HG03025 (cell line): ENCODE measurements around the gene MYCBP2.
"Not testable (repeated sequence)": the region's sequence is repeated elsewhere in the genome, so short reads cannot be mapped to it uniquely, and the experiment has no call there.

Experiments used
- ATAC-seq: cut with Tn5 transposase; IDR thresholded peaks from one replicate; pipeline ENCODE4 v1.9.1; 2021; ENCODE audit warnings: mild to moderate bottlenecking, moderate library complexity; ENCODE audit not compliant: unreplicated experiment, low FRiP score

The MYCBP2 gene, protein sequence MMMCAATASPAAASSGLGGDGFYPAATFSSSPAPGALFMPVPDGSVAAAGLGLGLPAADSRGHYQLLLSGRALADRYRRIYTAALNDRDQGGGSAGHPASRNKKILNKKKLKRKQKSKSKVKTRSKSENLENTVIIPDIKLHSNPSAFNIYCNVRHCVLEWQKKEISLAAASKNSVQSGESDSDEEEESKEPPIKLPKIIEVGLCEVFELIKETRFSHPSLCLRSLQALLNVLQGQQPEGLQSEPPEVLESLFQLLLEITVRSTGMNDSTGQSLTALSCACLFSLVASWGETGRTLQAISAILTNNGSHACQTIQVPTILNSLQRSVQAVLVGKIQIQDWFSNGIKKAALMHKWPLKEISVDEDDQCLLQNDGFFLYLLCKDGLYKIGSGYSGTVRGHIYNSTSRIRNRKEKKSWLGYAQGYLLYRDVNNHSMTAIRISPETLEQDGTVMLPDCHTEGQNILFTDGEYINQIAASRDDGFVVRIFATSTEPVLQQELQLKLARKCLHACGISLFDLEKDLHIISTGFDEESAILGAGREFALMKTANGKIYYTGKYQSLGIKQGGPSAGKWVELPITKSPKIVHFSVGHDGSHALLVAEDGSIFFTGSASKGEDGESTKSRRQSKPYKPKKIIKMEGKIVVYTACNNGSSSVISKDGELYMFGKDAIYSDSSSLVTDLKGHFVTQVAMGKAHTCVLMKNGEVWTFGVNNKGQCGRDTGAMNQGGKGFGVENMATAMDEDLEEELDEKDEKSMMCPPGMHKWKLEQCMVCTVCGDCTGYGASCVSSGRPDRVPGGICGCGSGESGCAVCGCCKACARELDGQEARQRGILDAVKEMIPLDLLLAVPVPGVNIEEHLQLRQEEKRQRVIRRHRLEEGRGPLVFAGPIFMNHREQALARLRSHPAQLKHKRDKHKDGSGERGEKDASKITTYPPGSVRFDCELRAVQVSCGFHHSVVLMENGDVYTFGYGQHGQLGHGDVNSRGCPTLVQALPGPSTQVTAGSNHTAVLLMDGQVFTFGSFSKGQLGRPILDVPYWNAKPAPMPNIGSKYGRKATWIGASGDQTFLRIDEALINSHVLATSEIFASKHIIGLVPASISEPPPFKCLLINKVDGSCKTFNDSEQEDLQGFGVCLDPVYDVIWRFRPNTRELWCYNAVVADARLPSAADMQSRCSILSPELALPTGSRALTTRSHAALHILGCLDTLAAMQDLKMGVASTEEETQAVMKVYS (N-terminal part only)

DNA sequence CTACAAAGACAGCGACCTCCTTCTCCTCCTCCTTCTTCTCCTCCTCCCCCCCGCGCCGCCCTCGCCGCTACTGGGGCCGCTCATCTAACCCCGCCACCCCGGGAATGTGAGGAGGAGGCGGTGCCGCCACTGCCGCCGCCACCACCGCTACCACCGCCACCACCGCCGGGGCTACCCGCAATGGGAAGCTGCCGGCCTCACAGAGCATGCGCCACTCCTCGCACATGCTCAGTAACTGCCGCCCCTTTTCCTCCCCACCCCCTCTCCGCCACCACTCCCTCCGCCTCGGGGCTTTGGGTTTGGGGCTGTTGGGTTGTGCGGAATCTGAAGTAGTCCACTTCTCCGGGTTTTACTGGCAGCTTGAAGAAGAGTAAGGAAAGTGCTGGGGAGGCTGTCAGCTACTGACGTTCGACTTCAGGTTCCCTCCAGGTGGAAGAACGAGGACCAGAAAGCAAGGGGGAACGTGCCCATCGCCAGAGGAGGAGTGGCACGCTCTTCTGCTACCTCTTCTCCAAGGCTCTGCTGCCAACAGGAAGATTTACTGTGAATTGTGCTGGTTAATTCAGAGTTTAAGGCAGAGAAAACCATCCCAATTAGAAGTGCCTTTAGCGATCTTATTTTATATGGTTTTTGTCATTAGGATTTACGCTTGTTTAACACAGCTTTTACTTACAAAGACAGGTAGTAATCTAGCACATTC lies at the start of gene MYCBP2:
Gene MYCBP2 (minus strand): TSS at position 190 of the 700 bp plus-strand sequence. CDS start 319 bp downstream, outside the sequence.
- peak; percentile 53 for ATAC-seq

DNA sequence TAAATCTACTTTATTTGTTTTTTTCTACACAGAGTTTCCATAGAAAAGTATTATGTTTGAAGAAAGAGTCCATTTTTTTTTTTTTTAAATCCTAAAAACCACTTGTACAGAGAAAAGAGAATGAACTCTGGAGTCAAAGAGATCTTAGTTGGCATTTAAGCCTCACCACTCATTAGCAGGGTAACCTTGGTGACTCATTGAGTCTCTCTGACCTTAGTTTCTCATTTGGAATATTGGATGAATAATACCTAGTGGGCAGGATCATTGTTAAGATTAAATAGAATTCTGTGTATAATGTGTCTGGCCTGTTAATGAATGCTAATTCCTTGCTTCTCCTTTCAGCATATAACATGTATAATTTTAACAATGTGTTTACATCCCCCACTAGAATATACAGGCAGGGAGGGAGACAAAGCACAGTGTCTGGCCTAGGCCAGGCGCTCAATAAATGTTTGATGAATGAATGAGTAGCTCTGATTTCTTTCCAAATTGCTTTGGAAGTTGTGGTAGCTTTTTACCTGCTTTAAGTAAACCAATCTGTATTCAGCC lies 48.7 kb upstream of the MYCBP2 start:
- ATAC-seq: no peak

DNA sequence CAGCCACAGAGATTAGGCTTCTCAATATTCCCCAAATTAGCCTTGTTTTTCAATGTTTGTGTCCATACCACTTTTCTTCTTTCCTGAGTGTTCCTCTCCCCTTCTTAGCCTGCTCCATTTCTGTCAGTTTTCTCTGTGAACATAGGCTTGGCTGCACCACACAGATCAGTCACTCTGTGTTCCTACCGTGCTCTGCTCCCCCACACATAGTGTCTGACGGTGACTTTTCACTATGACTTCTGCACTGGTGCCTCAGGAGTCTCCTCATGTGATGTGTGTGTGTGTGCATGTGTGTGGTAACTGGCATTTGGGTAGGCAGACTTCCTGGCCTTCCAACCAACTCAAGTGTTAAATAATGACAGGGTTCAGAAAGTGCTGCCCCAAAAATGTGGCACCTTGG lies 47.9 kb upstream of the MYCBP2 start:
- no peak for ATAC-seq

DNA sequence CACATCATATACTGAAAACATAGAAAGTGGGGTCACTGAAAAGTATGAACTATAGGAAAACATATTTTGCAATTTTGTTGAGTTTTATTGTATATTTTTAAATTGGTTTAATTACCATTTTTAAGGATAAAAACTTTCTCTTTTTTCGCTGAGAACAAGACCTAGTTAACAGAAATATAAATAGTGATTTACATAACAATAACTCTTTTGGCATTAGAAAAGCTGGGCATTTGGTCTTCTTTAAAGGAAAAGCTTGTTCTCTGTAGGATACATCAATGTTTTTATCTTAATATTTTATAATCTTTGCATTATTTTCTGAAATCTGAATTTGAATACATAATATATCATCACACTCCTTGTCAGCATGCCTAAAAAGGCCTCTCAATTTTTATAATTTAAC lies 47.4 kb upstream of the MYCBP2 start:
- ATAC-seq: no peak

DNA sequence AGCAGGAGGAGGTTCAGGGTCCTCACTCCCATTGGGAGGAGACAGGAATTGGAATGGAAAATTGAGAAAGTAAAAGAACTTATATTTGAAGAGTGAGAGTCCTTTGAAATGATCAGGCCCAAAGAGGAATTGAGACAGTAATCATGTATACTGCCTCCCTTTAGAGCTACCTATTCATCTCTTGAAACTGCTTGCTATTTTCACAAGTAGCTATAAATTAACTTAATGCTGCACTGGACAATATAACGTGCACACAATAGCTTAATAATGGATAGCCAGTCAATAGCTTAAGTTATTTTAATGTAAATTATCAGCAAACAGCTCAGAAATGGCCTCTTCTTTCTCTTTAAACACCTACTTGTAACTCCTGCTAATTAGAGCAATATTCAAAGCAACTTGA lies 46.6 kb upstream of the MYCBP2 start:
- ATAC-seq: no peak

DNA sequence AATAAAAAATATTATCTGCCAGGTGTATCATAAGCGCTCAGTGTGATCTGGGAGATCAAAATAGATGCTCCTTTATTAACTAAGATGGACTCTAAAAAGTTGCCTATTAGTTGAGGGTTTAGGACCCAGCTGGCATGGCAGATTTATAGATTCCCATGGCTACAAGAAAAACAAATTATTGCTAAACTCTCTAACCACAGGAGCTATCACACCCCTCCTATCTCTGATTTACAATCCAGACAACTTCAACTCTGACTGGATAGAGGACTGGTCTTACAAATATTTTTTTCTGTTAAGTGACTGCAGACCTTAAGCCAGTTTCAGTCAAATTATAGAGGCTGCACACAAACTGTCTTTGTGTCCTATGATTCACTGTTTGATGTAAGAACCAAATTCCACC lies 45.4 kb upstream of the MYCBP2 start:
- no peak for ATAC-seq

DNA sequence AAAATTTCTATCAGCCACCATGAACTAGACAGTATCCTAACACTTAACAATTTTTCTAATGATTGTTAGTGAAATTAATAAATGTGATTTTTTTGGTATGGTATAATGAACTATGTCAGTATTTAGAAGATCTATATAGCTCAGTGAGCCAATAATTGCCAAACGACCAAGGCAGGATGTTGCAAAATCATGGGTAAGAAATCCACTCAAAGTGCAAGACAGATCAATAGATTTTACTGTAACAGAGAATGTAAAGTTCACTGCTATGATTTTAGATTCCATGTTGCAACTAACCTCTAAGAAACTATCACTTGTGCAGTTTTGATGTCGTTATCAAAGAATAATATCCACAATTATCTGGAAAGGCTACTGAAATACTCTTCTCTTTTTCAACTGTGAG lies 44.0 kb upstream of the MYCBP2 start:
- ATAC-seq: no peak

DNA sequence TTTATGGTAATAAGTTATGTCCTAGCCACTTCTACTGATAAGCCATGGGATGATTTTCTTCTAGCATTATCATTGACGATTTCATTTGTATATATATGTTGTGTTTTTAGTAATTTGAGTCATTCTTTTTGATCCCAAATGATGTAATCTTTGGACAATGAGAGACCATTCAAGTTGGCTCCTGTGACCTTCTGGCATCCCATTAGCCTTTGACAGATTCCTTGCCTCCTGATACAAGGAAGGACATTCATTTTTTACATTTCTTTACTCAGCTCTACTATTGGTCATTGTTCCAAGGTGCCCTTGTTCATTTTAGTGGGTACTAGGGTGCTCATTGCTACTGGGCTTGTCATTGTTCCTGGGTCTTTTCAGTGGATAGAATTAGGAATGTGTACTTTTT lies 35.3 kb upstream of the MYCBP2 start:
- no peak for ATAC-seq

DNA sequence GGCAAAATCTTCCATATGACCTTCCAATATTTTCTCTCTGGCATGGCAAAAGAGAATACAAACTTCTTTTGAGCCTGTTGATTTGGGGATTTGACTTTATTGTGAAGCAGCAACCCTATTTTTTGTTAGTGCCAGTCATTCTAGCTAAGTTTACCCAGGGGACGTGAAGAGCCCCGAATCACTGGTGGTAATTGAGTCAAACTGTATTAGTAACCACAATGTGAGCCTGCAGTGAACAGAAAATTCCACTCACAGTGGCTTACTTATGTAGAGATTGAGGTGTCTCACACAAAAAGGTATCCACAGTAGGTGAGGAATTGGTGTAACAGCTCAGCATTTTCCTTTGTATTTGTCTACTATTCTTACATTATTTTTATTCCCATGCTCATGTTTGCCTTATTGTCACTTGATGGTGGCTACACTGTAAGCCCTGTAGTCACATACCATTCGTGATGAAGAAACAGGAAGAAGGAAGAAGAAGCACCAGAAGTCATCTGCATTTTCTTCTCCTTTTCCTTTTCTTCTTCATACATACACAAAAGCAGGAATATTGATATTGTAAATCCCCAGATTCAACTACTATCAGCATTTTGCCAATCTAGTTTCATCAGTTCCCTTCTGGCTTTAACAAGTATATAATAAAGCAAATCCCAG lies 33.3 kb upstream of the MYCBP2 start:
- ATAC-seq: no peak

DNA sequence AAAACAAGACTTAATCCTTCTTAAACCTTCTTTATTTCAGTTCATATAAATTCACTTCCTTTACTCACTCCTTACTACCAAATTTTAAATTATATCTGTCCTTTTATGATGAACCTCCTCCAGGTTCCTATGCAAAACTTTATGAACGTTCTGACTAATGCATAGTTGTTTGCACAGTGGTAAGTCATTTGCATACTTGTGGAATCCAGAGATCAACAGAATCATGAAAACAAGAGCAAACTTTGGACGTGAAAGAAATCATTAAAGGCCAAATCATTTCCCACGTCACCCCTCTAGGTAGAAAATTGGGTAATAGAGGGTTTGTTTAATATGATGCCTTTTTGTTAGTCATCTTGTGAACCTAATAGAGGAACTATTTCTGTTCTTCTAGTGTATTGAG lies 32.3 kb upstream of the MYCBP2 start:
- no peak for ATAC-seq

DNA sequence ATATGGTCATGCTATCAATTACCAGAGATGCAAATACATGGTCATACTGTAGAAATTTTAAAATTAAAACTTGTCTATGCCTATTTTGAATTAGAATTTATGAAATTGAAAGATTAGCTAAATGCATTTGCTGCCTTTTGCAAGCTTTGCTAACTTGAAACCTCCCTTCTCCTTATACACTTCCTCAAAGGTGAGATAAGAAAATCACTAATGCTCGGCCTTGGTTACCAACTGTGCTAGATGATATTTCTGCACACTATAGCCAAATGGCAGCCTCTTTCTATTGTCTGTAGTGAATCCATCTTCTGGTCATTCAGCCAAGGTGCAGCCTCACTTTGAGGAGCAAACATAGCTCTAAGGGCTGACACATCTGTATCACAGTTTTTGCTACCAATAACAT lies 31.1 kb upstream of the MYCBP2 start:
- no peak for ATAC-seq

DNA sequence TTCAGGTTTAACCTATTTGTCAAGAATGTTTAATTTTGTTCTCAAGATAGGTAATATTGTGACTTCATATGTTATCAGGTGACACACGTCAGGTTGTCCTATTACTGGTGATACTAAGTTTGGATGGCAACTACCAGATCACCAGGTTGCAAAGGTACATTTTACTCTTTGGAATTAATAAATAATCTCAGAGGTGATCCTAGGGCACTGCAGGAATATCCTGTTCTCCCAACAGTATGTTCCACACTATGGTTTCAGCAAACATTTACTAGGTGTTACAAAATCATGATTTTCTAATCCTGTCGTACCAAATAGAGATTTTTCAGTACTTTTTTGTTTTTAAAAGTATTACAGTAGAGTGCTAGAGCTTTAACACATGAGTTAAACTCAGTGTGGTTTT lies 29.3 kb upstream of the MYCBP2 start:
- no peak for ATAC-seq

DNA sequence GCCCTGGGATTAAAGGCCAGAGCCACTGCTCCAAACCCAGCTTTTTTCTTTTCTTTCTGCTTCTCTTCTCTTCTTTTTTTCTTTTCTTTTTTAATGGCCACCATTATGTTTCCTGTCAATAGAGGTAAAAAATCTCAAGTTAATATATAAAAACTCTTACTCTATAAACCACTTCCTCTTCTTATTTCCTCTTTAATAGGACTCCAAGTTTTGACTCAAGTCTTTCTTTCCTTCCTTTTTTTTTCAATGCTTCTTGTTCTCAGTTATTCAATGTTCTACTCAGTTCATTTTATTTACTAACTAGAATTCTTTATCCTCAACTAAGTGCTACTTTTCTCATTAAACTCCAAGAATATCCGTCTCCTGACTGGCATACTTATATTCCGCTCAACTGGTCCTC lies 27.1 kb upstream of the MYCBP2 start:
- ATAC-seq: no peak

DNA sequence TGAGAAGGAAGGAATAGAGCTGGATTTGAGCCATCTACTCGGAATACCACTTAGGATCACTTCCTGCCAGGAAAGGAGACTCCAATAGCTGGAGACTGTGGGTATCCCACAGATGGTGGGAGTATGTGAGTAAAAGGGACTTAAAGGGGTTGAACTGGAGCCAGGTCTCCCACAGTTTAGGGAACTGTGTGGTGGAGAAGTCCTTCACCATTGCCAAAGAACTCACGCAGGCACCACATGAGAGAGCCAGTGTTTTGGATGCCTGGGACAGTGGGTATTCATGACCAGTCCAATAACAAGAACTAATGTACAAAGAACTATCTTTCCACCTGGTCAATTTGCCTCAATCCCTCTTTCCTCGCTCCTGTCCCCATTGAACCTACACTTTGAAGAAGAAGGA lies 24.4 kb upstream of the MYCBP2 start:
- no peak for ATAC-seq

DNA sequence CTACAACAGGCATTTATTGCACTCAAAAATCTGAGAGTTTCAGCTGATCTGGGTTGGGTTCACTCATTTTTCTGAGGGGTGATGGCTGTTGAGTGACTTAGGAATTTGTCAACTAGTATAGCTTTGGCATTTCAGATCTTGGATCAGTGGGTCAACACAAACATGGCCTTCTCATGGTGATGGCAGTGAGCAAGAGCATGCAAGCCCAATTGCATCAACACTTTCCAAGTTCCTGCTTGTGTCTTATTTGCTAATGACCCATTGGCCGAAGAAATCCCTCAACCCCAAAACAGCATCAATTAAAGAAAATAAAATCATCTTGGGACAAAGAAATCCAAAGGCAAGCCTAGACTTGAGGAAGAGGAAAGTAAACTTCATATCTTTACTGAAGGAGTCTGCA lies 23.9 kb upstream of the MYCBP2 start:
- ATAC-seq: no peak

DNA sequence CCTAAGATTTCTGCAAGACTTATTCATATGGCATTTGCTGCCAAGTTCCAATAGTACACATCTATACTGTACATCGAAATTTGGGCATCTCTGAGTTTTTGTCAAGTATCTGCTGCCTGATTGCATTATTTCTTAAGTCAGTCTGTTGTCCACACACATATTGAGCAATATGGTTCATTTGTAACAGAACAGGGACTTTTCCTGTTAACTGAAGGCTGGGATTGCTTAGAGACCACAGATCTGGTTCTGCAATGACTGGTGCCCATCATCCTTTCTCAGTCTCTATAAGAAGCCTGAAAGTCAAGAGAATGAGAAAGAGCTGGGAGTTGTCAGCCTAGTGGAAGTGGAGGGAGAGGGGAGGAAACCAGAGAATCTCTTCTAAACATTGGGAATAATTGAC lies 22.5 kb upstream of the MYCBP2 start:
- no peak for ATAC-seq

DNA sequence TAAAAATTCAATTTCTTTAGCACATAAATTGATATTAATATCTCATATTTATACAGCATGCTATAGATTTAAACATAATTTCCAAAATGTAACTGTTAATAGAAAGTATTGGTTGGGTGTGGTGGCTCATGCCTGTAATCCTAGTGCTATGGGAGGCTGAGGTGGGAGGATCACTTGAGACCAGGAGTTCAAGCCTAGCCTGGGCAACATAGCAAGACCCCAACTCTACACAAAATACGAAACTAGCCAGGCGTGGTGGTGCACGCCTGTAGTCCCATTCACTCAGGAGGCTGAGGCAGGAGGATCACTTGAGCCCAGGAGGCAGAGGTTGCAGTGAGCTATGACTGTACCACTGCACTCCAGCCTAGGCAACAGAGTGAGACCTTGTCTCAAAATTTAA lies 20.5 kb upstream of the MYCBP2 start:
- ATAC-seq: not testable (repeated sequence)

DNA sequence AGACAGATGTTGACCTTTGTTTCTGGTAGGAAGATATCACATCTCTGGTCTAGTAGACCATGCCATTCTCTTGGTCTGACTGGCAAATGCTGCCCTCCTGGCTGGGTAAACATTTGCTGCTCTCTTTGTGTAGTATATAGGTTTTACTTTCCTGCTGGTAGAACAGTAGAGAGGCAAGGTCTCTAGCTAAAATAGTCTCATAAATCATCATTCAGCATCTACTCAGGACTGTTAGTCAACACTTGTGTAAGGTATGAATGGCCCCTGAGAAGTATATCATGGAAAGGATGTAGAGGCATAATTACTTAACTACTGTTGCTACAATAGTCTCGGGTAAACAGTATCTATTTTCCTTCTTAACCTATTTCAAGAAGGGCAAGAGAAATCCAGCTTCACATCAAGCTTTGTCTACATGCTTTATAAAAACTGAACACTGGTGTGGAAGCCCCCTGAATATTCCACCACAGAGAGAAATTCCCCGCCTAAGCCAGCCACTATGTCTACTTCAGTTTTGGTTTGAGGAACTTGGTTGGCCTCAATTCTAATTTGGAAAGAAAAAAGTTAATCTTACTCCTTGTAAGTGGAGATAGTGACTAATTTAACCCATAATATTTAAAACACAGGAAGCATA lies 18.4 kb upstream of the MYCBP2 start:
- no peak for ATAC-seq

DNA sequence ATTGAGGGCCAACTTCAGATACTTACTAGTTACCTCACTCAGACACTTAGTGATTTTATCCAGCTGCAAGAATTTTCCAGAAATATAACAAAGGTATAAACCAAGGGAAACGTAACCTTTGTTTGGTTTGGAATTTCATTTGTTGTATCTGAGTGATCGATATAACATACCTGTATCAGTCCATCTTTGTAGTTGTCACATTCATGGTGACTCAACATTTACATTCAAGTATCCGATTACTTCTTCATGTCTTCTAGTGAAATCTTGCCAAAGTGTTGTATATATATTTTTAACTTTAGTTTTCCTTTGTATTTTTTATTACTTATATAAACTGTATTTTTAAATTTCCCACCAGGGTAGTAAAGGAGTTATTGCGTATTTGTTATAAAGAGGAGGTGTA lies 16.9 kb upstream of the MYCBP2 start:
- no peak for ATAC-seq
